ENCODE measurements around the gene AGBL3. TPM values are rescaled to one million over a fixed set of nuclear protein-coding genes. Genes with fewer than 3 reads are reported as not detected.
"Not testable (repeated sequence)": the region's sequence is repeated elsewhere in the genome, so short reads cannot be mapped to it uniquely, and the experiment has no call there.

Gene AGBL3
- total RNA-seq, 3 donors from 2014 or later (not counting 1 experiment from before 2014, with no cell fraction given) = 0.99 to 2.3 (median 1.4) TPM

DNA sequence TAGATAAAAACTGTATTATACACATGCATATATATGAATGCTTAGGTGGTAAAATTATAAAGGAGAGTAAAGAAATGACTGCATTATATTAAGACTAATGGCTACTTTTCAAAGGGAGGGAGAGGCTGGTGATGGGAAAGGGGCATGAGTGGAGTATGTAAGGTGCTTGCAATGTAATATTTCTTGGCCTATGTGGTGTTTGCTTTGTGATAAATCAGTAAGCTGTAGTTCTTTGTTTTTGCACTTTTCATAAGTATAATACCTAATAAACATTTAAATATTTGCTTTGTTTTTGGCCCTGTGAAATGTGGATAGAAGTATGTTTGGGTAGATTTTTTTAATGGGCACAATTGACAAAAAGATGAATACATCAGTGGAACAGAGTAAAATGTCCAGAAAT is 25.9 kb downstream of the AGBL3 start:
- intact Hi-C loops (cut with micrococcal nuclease) = no loop called here
- TF ChIP-seq, protein P1, sequence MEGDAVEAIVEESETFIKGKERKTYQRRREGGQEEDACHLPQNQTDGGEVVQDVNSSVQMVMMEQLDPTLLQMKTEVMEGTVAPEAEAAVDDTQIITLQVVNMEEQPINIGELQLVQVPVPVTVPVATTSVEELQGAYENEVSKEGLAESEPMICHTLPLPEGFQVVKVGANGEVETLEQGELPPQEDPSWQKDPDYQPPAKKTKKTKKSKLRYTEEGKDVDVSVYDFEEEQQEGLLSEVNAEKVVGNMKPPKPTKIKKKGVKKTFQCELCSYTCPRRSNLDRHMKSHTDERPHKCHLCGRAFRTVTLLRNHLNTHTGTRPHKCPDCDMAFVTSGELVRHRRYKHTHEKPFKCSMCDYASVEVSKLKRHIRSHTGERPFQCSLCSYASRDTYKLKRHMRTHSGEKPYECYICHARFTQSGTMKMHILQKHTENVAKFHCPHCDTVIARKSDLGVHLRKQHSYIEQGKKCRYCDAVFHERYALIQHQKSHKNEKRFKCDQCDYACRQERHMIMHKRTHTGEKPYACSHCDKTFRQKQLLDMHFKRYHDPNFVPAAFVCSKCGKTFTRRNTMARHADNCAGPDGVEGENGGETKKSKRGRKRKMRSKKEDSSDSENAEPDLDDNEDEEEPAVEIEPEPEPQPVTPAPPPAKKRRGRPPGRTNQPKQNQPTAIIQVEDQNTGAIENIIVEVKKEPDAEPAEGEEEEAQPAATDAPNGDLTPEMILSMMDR (IDR thresholded peaks at IDR 0.05) = no peak
- Mint-ChIP-seq H3K9me3 (no peaks in the 10 kb centered on the region), H3K4me3 (no peak overlapping the region), H3K4me1 (no peaks in the 10 kb centered on the region), H3K27me3 (ENCODE audit: low read depth in 2 of 2) (peaks cover 0 to 2% of the 10 kb centered on the region in 2 donors), H3K36me3 (no peaks in the 10 kb centered on the region), H3K27ac (no peak overlapping the region)
- Histone ChIP-seq H3K36me3 (ENCODE audit: control insufficient read depth, insufficient read depth, low read length) (no peaks in the 10 kb centered on the region), H3K4me1 (ENCODE audit: control insufficient read depth, insufficient read depth, low read length) (no peaks in the 10 kb centered on the region), H3K4me3 (ENCODE audit: low read length) (no peak overlapping the region), H3K9me3 (ENCODE audit: control insufficient read depth, insufficient read depth, low read length) (no peaks in the 10 kb centered on the region), H3K27ac (ENCODE audit: low read length) (no peak overlapping the region), H3K27me3 (ENCODE audit: control insufficient read depth, insufficient read depth, low read length) (no peaks in the 10 kb centered on the region)
- DNase-seq (no peak), ATAC-seq (no peak)

DNA sequence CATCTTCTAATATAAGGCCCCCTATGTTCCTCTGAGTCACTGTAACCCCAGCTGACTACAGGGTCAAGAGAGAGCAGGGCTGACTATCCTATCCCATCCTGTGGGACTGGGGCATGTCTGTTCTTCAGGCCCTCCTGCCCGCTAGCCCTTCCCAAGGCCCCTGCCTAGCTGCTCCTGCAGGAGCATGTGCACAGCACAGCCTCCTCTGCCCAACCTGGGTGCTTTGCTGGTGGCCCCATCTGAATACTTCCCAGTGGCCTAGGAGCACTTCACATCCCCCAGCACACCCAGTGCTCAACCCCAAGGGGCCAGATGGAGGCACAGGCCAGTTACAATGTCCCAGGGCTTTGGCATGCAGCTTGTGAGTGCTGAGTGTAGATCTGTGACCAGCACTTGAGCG is 37.3 kb downstream of the AGBL3 start:
- Mint-ChIP-seq H3K27me3 (ENCODE audit: low read depth in 2 of 2) (no peaks in the 10 kb centered on the region), H3K4me1 (no peaks in the 10 kb centered on the region), H3K27ac (no peak overlapping the region), H3K36me3 (no peaks in the 10 kb centered on the region), H3K4me3 (no peak overlapping the region), H3K9me3 (peaks cover 0 to 3% of the 10 kb centered on the region in 2 donors)
- H3K4me3 ChIP-seq (ENCODE audit: low read length) = no peak overlapping the region
- 96% methylated on average over 2 of the region's 2 CpGs for WGBS (ENCODE audit: insufficient coverage)
- H3K9me3 ChIP-seq (ENCODE audit: control insufficient read depth, insufficient read depth, low read length) = no peaks in the 10 kb centered on the region
- no peaks in the 10 kb centered on the region for H3K27me3 ChIP-seq (ENCODE audit: control insufficient read depth, insufficient read depth, low read length)
- H3K36me3 ChIP-seq (ENCODE audit: control insufficient read depth, insufficient read depth, low read length) = no peaks in the 10 kb centered on the region
- no peaks in the 10 kb centered on the region for H3K4me1 ChIP-seq (ENCODE audit: control insufficient read depth, insufficient read depth, low read length)
- ATAC-seq (no peak), DNase-seq (no peak)
- intact Hi-C loops (cut with micrococcal nuclease) = no loop called here
- no peak overlapping the region for H3K27ac ChIP-seq (ENCODE audit: low read length)
- TF ChIP-seq, protein P1 (IDR thresholded peaks at IDR 0.05) = no peak

DNA sequence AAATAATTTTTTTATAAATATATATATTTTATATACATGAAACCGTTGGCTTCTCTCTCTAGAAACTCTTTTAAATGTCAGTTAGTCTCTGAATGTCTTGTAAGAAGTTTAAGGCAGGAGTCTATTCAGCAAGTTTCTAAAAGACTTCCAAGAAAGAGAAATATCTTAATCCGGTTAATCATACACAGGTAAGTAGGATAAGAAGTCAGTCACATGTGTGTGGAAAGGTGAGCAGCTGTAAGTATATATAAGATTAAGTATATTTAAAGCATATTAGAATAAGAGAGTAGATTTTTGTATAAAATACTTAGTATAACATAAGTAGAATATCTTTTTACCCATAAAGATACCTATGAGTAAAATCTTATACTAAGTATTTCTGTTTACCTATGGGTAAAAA is 48.9 kb downstream of the AGBL3 start:
- Histone ChIP-seq H3K9me3 (ENCODE audit: control insufficient read depth, insufficient read depth, low read length) (no peaks in the 10 kb centered on the region), H3K27me3 (ENCODE audit: control insufficient read depth, insufficient read depth, low read length) (no peaks in the 10 kb centered on the region), H3K36me3 (ENCODE audit: control insufficient read depth, insufficient read depth, low read length) (no peaks in the 10 kb centered on the region), H3K4me3 (ENCODE audit: low read length) (no peak overlapping the region), H3K4me1 (ENCODE audit: control insufficient read depth, insufficient read depth, low read length) (no peaks in the 10 kb centered on the region), H3K27ac (ENCODE audit: low read length) (no peak overlapping the region)
- Mint-ChIP-seq H3K4me3 (no peak overlapping the region), H3K9me3 (no peaks in the 10 kb centered on the region), H3K27ac (no peak overlapping the region), H3K27me3 (ENCODE audit: low read depth in 2 of 2) (peaks cover 0 to 7% of the 10 kb centered on the region in 2 donors), H3K4me1 (no peaks in the 10 kb centered on the region), H3K36me3 (no peaks in the 10 kb centered on the region)
- TF ChIP-seq, protein P1 (IDR thresholded peaks at IDR 0.05) = no peak
- no peak for DNase-seq
- 100% methylated on average over 1 of the region's 2 CpGs for WGBS (ENCODE audit: insufficient coverage)
- no peak for ATAC-seq
- intact Hi-C loops (cut with micrococcal nuclease) = no loop called here

DNA sequence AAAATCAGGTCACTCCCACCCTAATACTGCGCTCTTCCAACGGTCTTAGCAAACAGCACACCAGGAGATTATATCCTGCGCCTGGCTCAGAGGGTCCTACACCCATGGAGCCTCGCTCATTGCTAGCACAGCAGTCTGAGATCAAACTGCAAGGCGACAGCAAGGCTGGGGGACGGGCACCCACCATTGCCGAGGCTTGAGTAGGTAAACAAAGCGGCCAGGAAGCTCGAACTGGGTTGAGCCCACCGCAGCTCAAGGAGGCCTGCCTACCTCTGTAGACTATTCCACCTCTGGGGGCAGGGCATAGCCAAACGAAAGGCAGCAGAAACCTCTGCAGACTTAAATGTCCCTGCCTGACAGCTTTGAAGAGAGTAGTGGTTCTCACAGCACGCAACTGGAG is 80.7 kb downstream of the AGBL3 start:
- H3K27ac Mint-ChIP-seq; H3K36me3 ChIP-seq (ENCODE audit: control insufficient read depth, insufficient read depth, low read length); H3K9me3 ChIP-seq (ENCODE audit: control insufficient read depth, insufficient read depth, low read length); intact Hi-C loops (cut with micrococcal nuclease); H3K27ac ChIP-seq (ENCODE audit: low read length); H3K27me3 Mint-ChIP-seq (ENCODE audit: low read depth in 2 of 2); H3K27me3 ChIP-seq (ENCODE audit: control insufficient read depth, insufficient read depth, low read length); H3K4me1 Mint-ChIP-seq; H3K4me1 ChIP-seq (ENCODE audit: control insufficient read depth, insufficient read depth, low read length); ATAC-seq; DNase-seq; H3K4me3 Mint-ChIP-seq; H3K4me3 ChIP-seq (ENCODE audit: low read length): not testable (repeated sequence)
- H3K36me3 Mint-ChIP-seq = peaks cover 30% of the 10 kb centered on the region
- WGBS (ENCODE audit: insufficient coverage) = 96% methylated on average over 11 of the region's 12 CpGs
- peaks cover 8 to 17% of the 10 kb centered on the region in 2 donors for H3K9me3 Mint-ChIP-seq

All from natural killer cell (primary cell).